Fibroblast of lung (primary cell): ENCODE measurements around the gene TIMM22. TPM values are rescaled to one million over a fixed set of nuclear protein-coding genes. Genes with fewer than 3 reads are reported as not detected.

ENCODE experiments used
- DNase-seq, 2 donors: peaks; one replicate each; pipeline versions ENCODE4 v3.0.0 to v3.0.0-alpha.2; 2010; ENCODE audit warnings: low read depth in 2 of 2
- H2AFZ ChIP-seq: 2 replicates; pipeline ENCODE4 v1.5.1; 2012; ENCODE audit warnings: low read length, control low read depth, inconsistent platforms
- H3K27ac ChIP-seq: 2 replicates; pipeline ENCODE4 v1.5.1; 2011; ENCODE audit warnings: low read length, control low read depth; ENCODE audit not compliant: insufficient read depth
- H3K27me3 ChIP-seq: 2 replicates; pipeline ENCODE4 v1.5.1; 2011; ENCODE audit warnings: mild to moderate bottlenecking, low read length; ENCODE audit not compliant: control insufficient read depth, insufficient read depth
- H3K36me3 ChIP-seq: 2 replicates; pipeline ENCODE4 v1.5.1; 2011; ENCODE audit warnings: low read length; ENCODE audit not compliant: control insufficient read depth, insufficient read depth
- H3K4me1 ChIP-seq: 2 replicates; pipeline ENCODE4 v1.5.1; 2011; ENCODE audit warnings: low read length; ENCODE audit not compliant: control insufficient read depth, insufficient read depth; ENCODE audit errors: extremely low read depth
- H3K4me2 ChIP-seq: 2 replicates; pipeline ENCODE4 v1.5.1; 2011; ENCODE audit warnings: low read length, control low read depth; ENCODE audit not compliant: insufficient read depth; ENCODE audit errors: extremely low read depth
- H3K4me3 ChIP-seq, 4 experiments: fragments of 200-600 bp in 1 of 4; sonication (generic) in 1 of 4; replicated peaks in 1 of 4; 2 replicates each; pipeline ENCODE4 v1.5.1; 2011 to 2016; ENCODE audit warnings: low read length in 4 of 4, low read depth in 3 of 4, mild to moderate bottlenecking in 3 of 4, control low read depth in 2 of 4, inconsistent platforms in 1 of 4, mixed read lengths in 1 of 4; ENCODE audit not compliant: insufficient read depth in 1 of 4; ENCODE audit errors: control extremely low read depth in 1 of 4
- H3K79me2 ChIP-seq: 2 replicates; pipeline ENCODE4 v1.5.1; 2012; ENCODE audit warnings: mild to moderate bottlenecking, low read length, inconsistent platforms; ENCODE audit not compliant: control insufficient read depth, insufficient read depth
- H3K9ac ChIP-seq: 2 replicates; pipeline ENCODE4 v1.5.1; 2011; ENCODE audit warnings: mild to moderate bottlenecking, low read length, control low read depth; ENCODE audit not compliant: insufficient read depth
- H3K9me3 ChIP-seq: 2 replicates; pipeline ENCODE4 v1.5.1; 2012; ENCODE audit warnings: low read depth, low read length; ENCODE audit not compliant: control insufficient read depth, insufficient read depth
- H4K20me1 ChIP-seq: 2 replicates; pipeline ENCODE4 v1.5.1; 2011; ENCODE audit warnings: low read length; ENCODE audit not compliant: control insufficient read depth, insufficient read depth; ENCODE audit errors: extremely low read depth
- CTCF ChIP-seq, 2 donors: IDR thresholded peaks in 1 of 2; conservative IDR thresholded peaks in 1 of 2; 1 replicate in 1 of 2; 2 replicates in 1 of 2; pipeline ENCODE4 v1.5.1; 2011 to 2012; ENCODE audit warnings: low read length in 2 of 2, control low read depth in 1 of 2, inconsistent platforms in 1 of 2, low read depth in 1 of 2, mild to moderate bottlenecking in 1 of 2
- EZH2 ChIP-seq: IDR thresholded peaks from 2 replicates; pipeline ENCODE4 v1.5.1; 2012; ENCODE audit warnings: low read length, control low read depth, mild to moderate bottlenecking; ENCODE audit errors: missing control alignments
- polyA plus RNA-seq, 2 donors: library from polyadenylated mRNA; depleted of rRNA in 1 of 2; stranded (reverse) in 1 of 2; unstranded in 1 of 2; fragments of >200 nt; gene quantifications; 2 replicates each; pipeline ENCODE4 v1.2.1, GENCODE V29; 2011 to 2012; ENCODE audit warnings: missing spikeins in 1 of 2
- total RNA-seq: library from RNA; depleted of rRNA; stranded (reverse); fragments of >200 nt; gene quantifications from 2 replicates; pipeline ENCODE4 v1.2.1, GENCODE V29; 2014

Gene TIMM22
- total and polyA plus RNA-seq, 2 donors (not counting 1 experiment from before 2014, with no cell fraction given) = 13.4 to 17.4 TPM

- H3K4me2 ChIP-seq = no peak overlapping the region
- peaks cover 11% of the 10 kb centered on the region for H3K4me1 ChIP-seq
- H3K36me3 ChIP-seq = peaks cover 13% of the 10 kb centered on the region
- H3K27ac ChIP-seq = no peak overlapping the region
- no peaks in the 10 kb centered on the region for H3K27me3 ChIP-seq
- DNase-seq = no peak
- no peak overlapping the region for H3K9ac ChIP-seq
- H3K79me2 ChIP-seq = no peaks in the 10 kb centered on the region
- no peaks in the 10 kb centered on the region for H4K20me1 ChIP-seq
- no peaks in the 10 kb centered on the region for H3K9me3 ChIP-seq
- no peak for TF ChIP-seq CTCF (conservative IDR thresholded peaks at IDR 0.05 in 1 of 2, IDR thresholded peaks at IDR 0.05 in 1 of 2; ENCODE audit: low read depth in 1 of 2, low read length in 2 of 2)
- H3K4me3 ChIP-seq = no peak overlapping the region
- H2AFZ ChIP-seq = no peak overlapping the region
These were observed 13.1 kb downstream of the TIMM22 start for GRCh38 chr17:1010086-1010450.

- DNase-seq = no peak
- peaks cover 13% of the 10 kb centered on the region for H3K36me3 ChIP-seq
These were observed 13.7 kb downstream of the TIMM22 start for GRCh38 chr17:1010586-1010985.

GRCh38 chr17:1011138-1011537, 14.2 kb downstream of the TIMM22 start:
- H3K4me2 ChIP-seq = no peak overlapping the region
- no peak overlapping the region for H3K9ac ChIP-seq
- H3K27me3 ChIP-seq = no peaks in the 10 kb centered on the region
- peaks cover 13% of the 10 kb centered on the region for H3K36me3 ChIP-seq
- H3K9me3 ChIP-seq = no peaks in the 10 kb centered on the region
- H3K4me1 ChIP-seq = peaks cover 3% of the 10 kb centered on the region
- TF ChIP-seq EZH2 = no peak
- no peak for TF ChIP-seq CTCF (conservative IDR thresholded peaks at IDR 0.05 in 1 of 2, IDR thresholded peaks at IDR 0.05 in 1 of 2; ENCODE audit: low read depth in 1 of 2, low read length in 2 of 2)
- no peaks in the 10 kb centered on the region for H4K20me1 ChIP-seq
- no peak for DNase-seq
- H2AFZ ChIP-seq = no peak overlapping the region
- H3K27ac ChIP-seq = no peak overlapping the region
- H3K79me2 ChIP-seq = no peaks in the 10 kb centered on the region
- no peak overlapping the region for H3K4me3 ChIP-seq

More at GRCh38 chr17:1010586-1010985, 13.7 kb downstream of the TIMM22 start:
- TF ChIP-seq EZH2 (no peak), CTCF (conservative IDR thresholded peaks at IDR 0.05 in 1 of 2, IDR thresholded peaks at IDR 0.05 in 1 of 2; ENCODE audit: low read depth in 1 of 2, low read length in 2 of 2) (no peak)
- Histone ChIP-seq H3K4me1 (peaks cover 8% of the 10 kb centered on the region), H3K9ac (no peak overlapping the region), H3K79me2 (no peaks in the 10 kb centered on the region), H2AFZ (no peak overlapping the region), H4K20me1 (no peaks in the 10 kb centered on the region), H3K9me3 (no peaks in the 10 kb centered on the region), H3K27me3 (no peaks in the 10 kb centered on the region), H3K27ac (no peak overlapping the region), H3K4me3 (no peak overlapping the region), H3K4me2 (no peak overlapping the region)
